ENCODE data around the gene DUOX2.
"Not testable (repeated sequence)": the region's sequence is repeated elsewhere in the genome, so short reads cannot be mapped to it uniquely, and the experiment has no call there.

The DUOX2 gene

DNA sequence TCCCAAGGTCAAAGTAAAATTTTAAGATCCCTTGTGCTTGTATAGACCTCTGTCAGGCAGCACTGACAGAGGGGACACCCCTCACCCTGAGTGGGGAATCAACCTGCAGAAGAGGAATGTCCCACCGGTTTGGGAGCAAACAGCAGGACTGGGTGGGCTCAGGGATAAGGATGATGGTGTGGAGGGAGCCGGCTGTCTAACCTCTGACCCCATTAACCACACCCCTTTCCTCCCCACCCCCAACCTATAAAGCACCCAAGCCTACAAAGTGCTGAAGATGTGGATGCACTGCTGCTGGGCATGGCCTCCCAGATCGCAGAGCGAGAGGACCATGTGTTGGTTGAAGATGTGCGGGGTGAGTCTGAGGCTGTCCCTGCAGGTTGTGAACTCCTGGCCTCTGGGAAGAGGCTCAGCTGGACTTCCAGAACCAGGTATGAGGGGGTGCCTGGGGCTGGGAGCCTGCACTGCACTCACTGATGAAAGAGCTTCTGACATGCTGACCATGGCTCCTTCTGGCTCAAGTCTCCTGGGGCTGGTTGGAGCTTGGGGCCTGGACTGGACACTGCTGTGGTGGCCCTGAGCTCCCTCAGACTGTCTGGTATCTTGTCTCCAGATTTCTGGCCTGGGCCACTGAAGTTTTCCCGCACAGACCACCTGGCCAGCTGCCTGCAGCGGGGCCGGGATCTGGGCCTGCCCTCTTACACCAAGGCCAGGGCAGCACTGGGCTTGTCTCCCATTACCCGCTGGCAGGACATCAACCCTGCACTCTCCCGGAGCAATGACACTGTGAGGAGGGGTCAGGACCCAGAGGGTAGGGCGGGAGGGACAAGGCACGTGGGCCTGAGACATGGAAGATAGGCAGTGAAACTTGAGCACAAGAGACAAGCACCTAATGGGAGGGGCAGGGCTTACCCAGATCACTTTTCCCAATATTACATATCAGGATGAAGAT lies 25.1 kb upstream of the DUOX2 start:
- no peak for DNase-seq

DNA sequence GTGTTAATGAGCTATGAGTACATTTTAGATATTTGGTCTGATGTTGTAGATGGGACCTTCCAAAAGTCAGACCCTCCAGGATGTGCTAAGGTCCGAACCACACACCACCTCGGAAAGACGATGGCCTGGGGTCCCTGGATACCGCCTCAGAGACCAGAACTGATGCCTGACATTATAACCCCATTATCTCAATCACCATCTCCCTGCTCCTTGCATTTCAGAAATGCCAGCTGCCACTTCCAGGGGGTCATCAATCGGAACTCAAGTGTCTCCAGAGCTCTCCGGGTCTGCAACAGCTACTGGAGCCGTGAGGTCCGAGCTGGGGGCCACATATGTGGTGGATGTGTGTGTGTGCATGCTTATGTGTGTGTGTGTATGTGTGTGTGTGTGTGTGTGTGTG lies 23.7 kb upstream of the DUOX2 start:
- no peak for DNase-seq

DNA sequence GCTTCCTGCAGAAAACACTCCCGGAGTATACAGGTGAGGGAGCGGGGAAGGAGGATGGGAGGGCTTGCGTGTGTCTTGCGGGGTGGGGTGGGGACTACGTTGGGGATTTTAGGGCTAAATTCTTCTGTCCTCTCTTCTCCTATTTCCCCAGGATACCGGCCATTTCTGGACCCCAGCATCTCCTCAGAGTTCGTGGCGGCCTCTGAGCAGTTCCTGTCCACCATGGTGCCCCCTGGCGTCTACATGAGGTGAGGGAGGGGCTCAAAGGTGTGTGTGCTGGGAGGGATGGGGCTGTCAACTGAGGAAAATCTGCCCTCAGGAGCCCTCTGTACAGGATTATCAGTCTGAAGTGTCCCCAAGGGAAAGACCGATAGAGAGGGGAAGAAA lies 22.4 kb upstream of the DUOX2 start:
- DNase-seq = no peak

DNA sequence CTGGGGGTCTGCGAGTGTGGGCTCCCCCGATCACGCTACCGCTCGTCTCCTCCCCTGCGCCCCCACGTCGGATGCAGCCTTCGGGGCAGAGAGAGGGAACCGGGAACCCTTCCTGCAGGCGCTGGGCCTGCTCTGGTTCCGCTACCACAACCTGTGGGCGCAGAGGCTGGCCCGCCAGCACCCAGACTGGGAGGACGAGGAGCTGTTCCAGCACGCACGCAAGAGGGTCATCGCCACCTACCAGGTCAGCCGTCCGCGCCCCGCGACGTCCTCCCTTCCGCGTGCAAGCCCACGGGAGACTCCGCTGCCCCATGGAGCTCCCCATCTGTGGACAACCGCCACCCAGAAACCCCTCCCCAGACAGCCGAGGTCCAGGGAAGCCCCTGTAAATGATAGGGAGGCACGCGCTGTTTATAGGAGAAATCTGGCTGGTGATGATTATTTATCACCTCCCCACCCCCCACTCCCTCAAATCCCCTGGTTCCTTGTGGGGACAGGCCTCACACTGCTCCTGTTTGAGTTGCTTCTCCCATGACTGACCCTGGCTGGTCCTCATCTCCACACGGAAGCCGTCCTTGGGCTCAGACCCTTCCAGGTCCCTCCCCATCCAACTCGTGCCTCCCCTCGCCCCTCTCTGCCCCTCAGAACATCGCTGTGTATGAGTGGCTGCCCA lies 21.9 kb upstream of the DUOX2 start:
- not testable (repeated sequence) for DNase-seq

DNA sequence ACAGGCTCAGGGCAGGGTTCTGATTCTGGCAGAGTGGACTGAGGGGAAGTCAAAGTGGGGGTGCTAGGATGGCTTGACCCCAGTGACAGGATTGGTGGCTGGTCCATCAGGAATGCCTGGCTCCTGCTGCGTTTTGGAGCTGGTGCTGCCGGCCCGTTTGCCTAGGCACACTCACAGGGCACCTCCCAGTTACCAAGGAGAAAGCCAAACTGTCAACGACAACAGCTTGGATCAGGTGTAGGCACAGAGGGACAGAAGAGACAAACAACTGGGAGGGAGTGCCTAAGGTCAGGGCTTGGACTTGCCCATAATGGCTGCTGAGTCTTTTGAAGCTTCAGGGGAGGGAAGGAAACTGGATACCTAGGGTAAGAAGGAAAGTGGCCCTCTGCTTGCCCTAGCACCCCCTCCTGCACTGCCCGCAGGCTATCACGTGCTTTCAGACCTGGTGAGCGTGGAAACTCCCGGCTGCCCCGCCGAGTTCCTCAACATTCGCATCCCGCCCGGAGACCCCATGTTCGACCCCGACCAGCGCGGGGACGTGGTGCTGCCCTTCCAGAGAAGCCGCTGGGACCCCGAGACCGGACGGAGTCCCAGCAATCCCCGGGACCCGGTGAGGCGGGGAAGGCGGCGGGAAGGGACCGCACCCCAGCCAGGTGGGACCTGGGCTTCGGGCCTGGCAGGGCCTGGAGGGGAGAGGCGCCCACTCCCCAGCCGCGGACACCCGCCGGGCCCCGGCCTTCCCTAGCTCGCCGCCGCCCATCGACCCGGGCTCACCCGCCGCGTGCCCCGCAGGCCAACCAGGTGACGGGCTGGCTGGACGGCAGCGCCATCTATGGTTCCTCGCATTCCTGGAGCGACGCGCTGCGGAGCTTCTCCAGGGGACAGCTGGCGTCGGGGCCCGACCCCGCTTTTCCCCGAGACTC lies 21.0 kb upstream of the DUOX2 start:
- DNase-seq = no peak

DNA sequence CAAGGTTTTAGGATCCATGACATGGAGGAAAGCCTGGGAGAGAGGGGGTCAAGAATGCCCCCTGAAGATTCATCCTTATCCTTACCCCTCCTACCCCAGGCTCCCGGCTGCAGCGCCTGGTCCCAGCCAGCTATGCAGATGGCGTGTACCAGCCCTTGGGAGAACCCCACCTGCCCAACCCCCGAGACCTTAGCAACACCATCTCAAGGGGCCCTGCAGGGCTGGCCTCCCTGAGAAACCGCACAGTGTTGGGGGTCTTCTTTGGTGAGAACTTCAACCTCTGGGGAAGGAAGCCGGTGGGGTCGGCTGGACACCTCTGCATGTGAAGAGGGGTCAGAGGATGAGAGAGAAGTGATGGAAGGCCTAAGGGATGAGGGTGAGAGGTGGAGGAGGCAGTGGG lies 20.1 kb upstream of the DUOX2 start:
- DNase-seq = no peak

DNA sequence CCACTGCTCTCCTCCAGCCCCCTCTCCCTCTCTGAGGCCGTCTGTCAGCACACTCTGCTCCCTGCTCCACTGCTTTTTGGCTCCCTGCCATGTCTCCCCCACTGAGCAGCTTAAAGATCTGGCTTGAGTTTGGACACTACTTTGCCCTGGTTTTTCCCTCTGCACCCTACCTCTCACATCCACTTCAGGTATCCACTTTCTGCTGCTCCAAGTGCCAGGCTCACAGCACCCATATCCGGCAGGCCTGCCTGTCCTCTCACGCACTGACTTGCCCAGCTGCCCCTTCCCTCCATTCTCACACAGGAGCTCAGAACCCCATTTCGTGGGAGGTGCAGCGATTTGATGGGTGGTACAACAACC lies 19.6 kb upstream of the DUOX2 start:
- no peak for DNase-seq

DNA sequence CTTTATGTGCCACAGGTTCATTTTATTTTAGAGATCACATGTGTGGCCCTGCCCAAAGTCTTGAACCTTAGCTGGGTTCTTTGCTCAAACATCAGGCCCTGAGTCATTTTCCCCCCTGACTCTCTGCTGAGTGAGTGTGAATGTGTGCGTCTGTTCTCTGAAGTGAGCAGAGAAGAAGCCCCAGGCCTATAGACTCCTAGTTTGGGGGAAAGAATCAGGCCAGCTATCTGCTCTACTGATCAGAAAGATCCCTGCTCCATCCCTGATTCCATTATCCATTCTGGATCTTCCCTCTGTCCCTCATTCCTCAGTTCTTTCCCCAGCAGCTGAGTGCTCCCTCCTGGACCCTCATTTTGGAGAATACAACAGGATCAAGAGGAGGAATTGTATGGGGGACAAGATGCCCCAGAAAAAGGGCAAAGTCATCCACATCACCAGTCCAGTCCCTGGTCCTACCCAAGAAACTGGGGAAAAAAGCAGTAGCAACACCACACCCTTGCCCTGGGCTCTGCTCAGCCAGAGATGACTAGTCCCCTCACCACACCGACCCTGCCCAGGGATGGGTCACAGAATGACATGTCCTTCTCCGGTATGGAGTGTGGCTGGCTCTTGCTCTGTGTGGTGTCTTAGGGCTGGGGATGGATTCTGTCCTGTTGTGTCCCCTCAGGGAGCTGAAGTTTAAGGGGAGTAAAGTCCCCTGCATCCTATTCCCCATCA lies 19.0 kb upstream of the DUOX2 start:
- no peak for DNase-seq

DNA sequence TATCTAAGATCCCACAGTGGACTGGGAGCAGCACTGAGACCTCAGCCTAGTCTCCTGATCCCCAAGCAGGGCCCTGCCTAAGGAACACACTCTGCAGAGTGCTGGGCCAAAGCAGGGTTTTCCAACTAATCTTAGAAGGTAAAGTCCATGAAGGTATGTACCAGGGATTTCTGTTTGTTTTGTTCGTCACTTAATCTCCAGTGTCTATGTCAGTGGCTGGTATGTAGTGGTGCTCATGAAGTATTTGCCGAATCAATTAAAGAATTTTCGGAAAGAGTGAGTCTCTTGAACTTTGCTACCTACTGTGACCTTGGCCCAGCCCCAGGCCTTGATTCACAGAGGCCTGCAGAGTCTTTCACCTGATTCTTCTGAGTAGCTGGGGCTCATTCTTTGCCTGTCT lies 17.5 kb upstream of the DUOX2 start:
- no peak for DNase-seq

DNA sequence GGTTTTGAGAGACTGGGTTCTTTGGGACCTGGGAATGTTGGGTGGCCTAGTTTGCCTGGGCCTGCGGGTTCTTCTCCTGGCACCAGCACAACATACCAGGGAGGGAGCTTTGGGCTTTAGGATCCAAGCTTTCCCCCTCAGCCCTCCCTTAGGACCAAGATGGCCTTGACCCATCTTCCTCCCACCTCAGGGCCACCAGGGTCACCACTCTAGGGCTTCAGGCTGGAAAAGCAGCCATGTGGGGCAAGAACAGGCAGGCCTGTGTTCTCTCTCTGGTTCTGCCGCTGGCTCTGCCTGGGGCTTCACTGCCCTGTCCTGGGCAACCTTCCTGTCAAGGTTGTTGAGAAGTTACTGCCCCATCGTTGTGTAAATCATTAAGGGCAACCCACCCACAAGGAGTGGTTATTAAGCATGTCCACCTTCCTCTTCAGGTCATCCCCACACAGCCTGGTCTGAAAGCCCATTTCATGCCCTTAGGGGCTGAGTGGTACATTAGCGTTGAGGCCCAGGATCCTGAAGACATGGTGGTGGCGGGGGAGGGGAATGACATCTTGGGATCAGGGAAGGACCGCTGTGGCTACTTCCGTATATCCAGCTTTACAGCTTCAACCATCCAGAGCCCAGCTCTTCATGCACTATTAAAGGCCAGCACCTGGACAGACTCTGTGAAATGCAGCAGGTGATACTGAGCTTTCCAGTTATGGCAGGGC lies 16.5 kb upstream of the DUOX2 start:
- no peak for DNase-seq

DNA sequence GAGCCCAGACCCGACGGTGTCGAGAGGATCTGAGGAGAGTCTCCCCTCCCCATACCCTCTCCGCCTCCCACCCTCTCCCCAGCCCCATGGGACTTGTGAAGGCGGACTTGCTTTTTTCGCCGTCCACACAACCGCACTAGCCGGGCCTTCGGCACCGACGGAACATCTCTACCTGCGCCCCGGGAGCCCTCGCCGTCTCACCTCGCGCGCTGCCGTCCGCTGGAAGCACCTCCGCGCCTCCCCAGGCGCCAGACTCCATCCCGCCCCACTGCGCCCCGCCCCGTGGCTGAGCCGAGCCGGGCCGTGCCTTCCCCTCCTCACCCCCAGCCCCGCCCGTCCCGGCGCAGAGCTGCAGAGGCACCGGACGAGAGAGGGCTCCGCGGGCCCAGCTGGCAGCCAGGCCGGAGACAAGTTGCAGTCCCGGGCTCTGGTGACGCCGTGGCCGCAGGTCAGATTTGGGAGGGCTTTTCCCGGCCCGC lies 15.7 kb upstream of the DUOX2 start, which contains the start of the genes DUOX1 and DUOXA1:
Gene DUOX1 (plus strand): TSS at position 344 of the 479 bp plus-strand sequence. CDS start 1,973 bp downstream, outside the sequence.
Gene DUOXA1 (minus strand): TSS at position 229 of the 479 bp plus-strand sequence. CDS start 6,865 bp downstream, outside the sequence.
- no peak for DNase-seq

DNA sequence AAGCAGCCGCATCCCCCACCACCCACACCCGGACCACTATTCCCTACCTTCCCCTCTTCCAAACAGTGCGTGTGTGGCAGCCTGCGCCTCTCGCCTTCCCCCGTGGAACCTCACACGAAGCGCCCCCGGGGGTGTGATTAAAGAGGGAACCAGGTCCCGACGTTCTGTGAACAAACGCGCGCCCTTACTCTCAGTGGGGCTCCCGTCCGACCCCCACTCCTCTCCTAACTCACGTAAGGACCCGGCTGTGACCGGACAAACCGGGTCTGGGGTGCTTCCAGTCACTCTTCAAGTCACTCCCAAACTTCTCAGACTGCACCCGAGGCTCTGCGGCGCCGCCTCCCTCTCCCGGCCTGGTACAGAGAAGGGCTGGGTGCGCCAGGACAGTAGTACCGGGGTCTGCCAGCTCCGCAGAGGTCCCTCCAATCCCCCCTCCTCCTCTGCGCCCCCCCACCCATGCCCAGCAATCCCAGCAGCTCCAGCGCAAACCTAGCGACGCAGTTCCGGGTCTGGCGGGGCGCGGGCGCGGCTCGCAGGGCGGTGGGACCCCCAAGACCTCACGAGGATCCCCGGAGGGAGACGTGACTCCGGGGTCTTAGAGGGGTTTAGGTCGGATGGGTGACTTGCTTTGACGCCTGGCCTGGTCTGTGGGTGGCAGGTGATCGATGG lies 15.1 kb upstream of the DUOX2 start:
- no peak for DNase-seq

DNA sequence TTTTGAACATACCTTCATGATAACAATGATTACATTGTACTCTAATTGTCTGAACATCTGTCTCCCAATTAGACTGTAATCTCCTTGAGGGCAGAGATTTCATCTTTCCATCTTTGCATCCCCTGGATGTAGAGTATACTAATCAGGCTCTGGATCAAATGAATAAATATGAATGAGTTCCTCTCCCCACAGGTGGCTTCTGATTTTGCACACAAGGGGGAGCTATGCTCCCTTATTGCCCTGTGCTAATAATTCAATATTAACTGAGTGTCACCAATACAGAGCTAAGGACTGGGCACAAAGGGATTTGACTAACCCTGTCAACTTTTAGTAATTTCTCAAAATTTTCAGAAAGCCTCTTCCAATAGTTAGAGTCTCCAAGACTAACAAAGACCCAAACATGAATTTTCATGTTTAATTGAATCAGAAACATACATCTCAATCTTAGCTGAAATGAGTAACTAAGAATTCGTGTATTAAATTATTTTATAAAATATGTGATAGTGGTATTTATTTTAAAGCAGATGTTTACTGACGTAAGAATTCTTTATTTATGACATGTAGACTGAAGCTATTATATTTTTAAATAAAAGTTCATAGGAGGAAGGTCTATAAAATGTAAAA lies 12.7 kb upstream of the DUOX2 start:
- DNase-seq = no peak

DNA sequence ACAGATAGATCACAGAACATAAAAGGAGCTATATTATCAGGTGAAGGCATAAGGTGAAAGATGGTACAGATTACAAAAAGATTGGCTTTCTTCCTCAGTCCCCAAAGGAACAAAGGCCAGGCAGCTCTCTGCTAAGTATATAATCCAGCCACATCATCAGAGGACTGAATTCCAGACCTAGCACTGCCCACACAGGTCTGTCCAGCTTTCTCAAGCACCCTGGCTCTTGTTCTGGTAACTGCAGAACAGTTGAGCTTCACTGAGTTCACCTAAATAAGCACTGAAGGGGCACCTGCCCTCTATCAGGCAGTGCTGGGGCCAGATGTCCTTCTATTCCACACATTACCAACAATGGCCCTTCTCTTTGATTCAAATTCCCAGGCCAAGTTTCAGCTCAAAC lies 9.4 kb upstream of the DUOX2 start:
- DNase-seq = no peak

DNA sequence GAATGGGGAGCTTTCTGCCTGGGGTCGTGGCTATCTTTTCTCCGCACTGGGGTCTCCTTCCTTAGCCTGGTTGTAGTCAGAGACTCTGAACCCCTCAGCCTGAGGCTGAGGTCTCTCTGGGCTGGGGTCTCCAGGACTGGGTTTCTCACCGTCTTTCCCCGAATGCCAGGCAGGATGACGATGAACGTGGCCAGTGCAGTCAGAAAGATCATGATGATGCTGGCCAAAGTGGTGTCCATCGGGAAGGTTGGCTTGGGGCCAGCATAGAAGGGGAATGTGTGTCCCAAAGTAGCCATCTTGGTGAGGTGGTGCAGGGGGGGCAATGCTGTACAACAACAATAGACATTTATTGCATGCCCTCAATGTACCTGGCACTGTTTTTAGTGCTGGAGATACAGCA lies 8.7 kb upstream of the DUOX2 start:
- DNase-seq = no peak

DNA sequence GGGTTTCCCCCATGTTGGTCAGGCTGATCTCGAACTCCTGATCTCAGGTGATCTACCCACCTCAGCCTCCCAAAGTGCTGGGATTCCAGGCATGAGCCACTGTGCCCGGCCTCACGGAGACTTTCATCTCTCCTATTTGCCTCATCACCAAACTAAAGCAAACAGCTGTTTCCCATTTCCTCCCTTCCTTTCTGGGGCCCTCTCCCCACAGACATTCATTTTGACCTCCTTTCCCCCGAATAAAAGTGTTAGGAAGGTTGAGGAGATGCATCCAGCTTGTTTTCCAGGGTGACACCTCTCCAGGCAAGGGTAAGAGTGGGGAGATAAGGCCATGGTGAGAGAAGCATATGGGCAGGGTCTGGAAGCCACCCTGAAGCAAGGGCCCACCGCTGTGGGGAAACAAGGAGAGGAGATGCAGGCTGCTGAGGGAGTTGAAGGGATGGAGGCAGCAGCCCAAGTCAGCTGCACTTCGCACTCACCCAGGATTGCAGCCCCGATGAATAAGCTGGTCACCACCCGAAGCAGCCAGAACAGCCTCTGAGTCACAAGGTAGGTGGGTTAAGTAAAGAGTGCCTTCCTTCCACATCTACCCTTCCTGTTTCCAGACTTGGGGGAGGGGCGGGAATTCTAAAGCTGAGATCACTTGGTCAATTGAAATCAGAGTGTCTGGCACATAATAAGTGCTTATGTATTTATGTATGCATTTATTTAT lies 7.9 kb upstream of the DUOX2 start:
- no peak for DNase-seq

DNA sequence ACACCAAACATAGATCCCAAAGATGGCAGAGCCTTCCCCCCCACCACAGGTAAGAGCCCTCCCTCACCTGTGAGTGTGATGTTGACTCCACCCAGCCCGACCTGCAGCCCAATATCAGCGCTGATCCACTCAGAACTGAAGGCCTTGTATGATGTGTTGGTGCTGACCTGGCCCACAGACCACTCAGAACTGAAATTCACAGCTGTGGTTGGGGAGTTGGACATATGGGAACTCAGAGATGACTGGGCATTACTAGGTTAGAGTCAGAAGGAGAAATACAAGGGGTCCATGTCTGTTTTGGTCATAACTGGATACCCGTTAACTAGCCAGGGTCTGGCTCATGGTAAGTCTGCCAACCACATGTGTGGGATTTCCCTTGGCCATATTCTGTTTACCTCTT lies 7.0 kb upstream of the DUOX2 start:
- DNase-seq = no peak

DNA sequence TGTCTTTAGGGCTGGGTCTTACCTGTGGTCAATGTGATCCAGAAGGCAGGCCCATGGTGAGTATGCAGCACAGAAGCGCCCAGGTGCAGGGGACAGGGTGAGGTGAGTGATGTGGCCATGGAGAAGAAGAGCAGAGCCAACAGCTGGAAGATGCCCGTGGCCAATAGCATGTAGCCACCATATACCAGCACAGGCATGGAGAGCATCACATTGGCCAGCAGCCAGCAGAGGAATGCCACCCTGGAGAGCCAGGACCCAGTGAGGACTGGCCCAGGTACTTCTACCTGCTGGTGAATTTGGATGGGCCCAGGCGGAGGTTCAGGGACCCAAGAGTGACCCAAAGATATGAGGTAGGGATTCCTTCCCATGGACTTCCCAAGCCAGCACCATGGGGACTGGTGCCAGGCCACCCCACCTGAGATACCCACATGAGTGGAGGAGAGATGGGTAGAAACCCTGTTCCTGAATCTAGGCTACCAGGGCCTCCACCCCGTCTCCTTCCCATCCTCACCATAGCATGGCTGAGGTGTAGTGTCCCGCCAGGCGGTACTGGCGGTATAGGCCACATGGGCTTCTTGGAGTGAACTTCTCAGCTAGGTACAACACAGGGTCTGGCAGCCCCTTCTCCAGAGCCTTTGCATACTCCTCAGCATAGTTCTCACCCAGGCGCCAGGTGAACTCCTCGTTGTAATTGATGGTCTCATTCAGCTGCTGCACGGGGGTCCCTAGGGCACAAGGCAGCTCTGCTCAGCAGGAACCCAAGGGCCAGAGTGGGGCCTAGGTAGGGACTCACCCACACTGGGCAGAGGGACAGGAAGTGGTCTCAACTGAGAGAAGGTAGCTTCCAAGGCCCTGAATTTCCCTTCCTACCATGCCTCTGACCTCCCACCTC lies 6.4 kb upstream of the DUOX2 start:
- DNase-seq = no peak

DNA sequence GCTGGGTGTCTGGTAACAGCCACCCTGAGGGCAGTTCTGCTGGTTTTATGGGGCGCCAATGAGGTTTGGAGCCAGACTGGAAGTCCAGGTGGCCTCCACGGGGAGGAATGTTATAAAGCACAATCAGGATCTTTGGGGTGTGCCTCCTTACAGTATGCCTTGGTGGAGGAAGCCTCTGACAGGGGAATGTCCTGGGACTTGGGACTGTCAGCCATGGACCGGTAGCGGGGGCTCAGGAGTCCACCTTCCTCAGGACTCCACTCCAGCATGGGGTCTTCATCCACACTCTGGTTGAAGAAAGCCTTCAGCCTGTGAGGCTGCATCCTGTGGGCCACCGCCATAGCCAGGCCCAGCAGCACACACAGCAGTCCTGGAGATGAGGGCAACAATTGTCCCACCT lies 5.0 kb upstream of the DUOX2 start:
- no peak for DNase-seq

Measured in effector CD8-positive, alpha-beta T cell (primary cell).